Measurements from ENCODE around the gene MOB3A. TPM values are rescaled to one million over a fixed set of nuclear protein-coding genes. Genes with fewer than 3 reads are reported as not detected.
"Not testable (repeated sequence)": the region's sequence is repeated elsewhere in the genome, so short reads cannot be mapped to it uniquely, and the experiment has no call there.

MOB3A gene
- total RNA-seq, 1 donor from 2014 or later, result 161 TPM

- H3K27ac Mint-ChIP-seq; DNase-seq (ENCODE audit: low spot score); H3K9me3 Mint-ChIP-seq; H3K4me3 Mint-ChIP-seq; H3K27me3 Mint-ChIP-seq (ENCODE audit: insufficient read depth); H3K4me1 Mint-ChIP-seq (ENCODE audit: low read depth); intact Hi-C loops (cut with micrococcal nuclease): not testable (repeated sequence)
- H3K36me3 Mint-ChIP-seq (ENCODE audit: low read depth), result peaks cover 12% of the 10 kb centered on the region
Measured at GRCh38 chr19:2131012-2131975, 35.2 kb upstream of the MOB3A start.

GRCh38 chr19:2129892-2130770, 34.0 kb upstream of the MOB3A start:
- no peaks in the 10 kb centered on the region for H3K4me1 Mint-ChIP-seq (ENCODE audit: low read depth)
- no peak for DNase-seq (ENCODE audit: low spot score)
- intact Hi-C loops (cut with micrococcal nuclease), result no loop called here
- H3K27me3 Mint-ChIP-seq (ENCODE audit: insufficient read depth), result no peaks in the 10 kb centered on the region
- no peak overlapping the region for H3K27ac Mint-ChIP-seq
- H3K36me3 Mint-ChIP-seq (ENCODE audit: low read depth), result peaks cover 11% of the 10 kb centered on the region
- H3K9me3 Mint-ChIP-seq, result no peaks in the 10 kb centered on the region
- no peak overlapping the region for H3K4me3 Mint-ChIP-seq

- H3K4me3 Mint-ChIP-seq, result no peak overlapping the region
- no peaks in the 10 kb centered on the region for H3K9me3 Mint-ChIP-seq
- peaks cover 11% of the 10 kb centered on the region for H3K36me3 Mint-ChIP-seq (ENCODE audit: low read depth)
- no peak for DNase-seq (ENCODE audit: low spot score)
- intact Hi-C loops (cut with micrococcal nuclease), result no loop called here
- no peaks in the 10 kb centered on the region for H3K27me3 Mint-ChIP-seq (ENCODE audit: insufficient read depth)
- no peak overlapping the region for H3K27ac Mint-ChIP-seq
- no peaks in the 10 kb centered on the region for H3K4me1 Mint-ChIP-seq (ENCODE audit: low read depth)
Measured at GRCh38 chr19:2129486-2129885, 33.4 kb upstream of the MOB3A start.

- no peaks in the 10 kb centered on the region for H3K27me3 Mint-ChIP-seq (ENCODE audit: insufficient read depth)
- H3K9me3 Mint-ChIP-seq, result no peaks in the 10 kb centered on the region
- no peak for DNase-seq (ENCODE audit: low spot score)
- no peaks in the 10 kb centered on the region for H3K4me1 Mint-ChIP-seq (ENCODE audit: low read depth)
- no peak overlapping the region for H3K27ac Mint-ChIP-seq
- H3K36me3 Mint-ChIP-seq (ENCODE audit: low read depth), result peaks cover 11% of the 10 kb centered on the region
- intact Hi-C loops (cut with micrococcal nuclease), result no loop called here
- no peak overlapping the region for H3K4me3 Mint-ChIP-seq
Measured at GRCh38 chr19:2129022-2129421, 32.9 kb upstream of the MOB3A start.

GRCh38 chr19:2128252-2128651, 32.1 kb upstream of the MOB3A start:
- not testable (repeated sequence) for H3K36me3 Mint-ChIP-seq (ENCODE audit: low read depth); H3K27me3 Mint-ChIP-seq (ENCODE audit: insufficient read depth)

GRCh38 chr19:2127758-2128157, 31.6 kb upstream of the MOB3A start:
- Mint-ChIP-seq H3K27me3 (ENCODE audit: insufficient read depth) (no peaks in the 10 kb centered on the region), H3K36me3 (ENCODE audit: low read depth) (peaks cover 8% of the 10 kb centered on the region), H3K4me3 (no peak overlapping the region), H3K4me1 (ENCODE audit: low read depth) (no peaks in the 10 kb centered on the region), H3K27ac (no peak overlapping the region), H3K9me3 (no peaks in the 10 kb centered on the region)
- DNase-seq (ENCODE audit: low spot score), result no peak
- intact Hi-C loops (cut with micrococcal nuclease), result no loop called here

More at GRCh38 chr19:2128252-2128651, 32.1 kb upstream of the MOB3A start:
- H3K4me1 Mint-ChIP-seq (ENCODE audit: low read depth); intact Hi-C loops (cut with micrococcal nuclease); H3K27ac Mint-ChIP-seq; H3K4me3 Mint-ChIP-seq; H3K9me3 Mint-ChIP-seq; DNase-seq (ENCODE audit: low spot score): not testable (repeated sequence)

GRCh38 chr19:2126879-2127518, 30.9 kb upstream of the MOB3A start:
- intact Hi-C loops (cut with micrococcal nuclease), result no loop called here
- no peak overlapping the region for H3K27ac Mint-ChIP-seq
- no peaks in the 10 kb centered on the region for H3K4me1 Mint-ChIP-seq (ENCODE audit: low read depth)
- H3K27me3 Mint-ChIP-seq (ENCODE audit: insufficient read depth), result no peaks in the 10 kb centered on the region
- H3K9me3 Mint-ChIP-seq, result no peaks in the 10 kb centered on the region
- no peak for DNase-seq (ENCODE audit: low spot score)
- peaks cover 5% of the 10 kb centered on the region for H3K36me3 Mint-ChIP-seq (ENCODE audit: low read depth)
- no peak overlapping the region for H3K4me3 Mint-ChIP-seq

- H3K9me3 Mint-ChIP-seq, result no peaks in the 10 kb centered on the region
- no peak overlapping the region for H3K4me3 Mint-ChIP-seq
- no peaks in the 10 kb centered on the region for H3K4me1 Mint-ChIP-seq (ENCODE audit: low read depth)
- no peak overlapping the region for H3K27ac Mint-ChIP-seq
- no peaks in the 10 kb centered on the region for H3K27me3 Mint-ChIP-seq (ENCODE audit: insufficient read depth)
- no peak for DNase-seq (ENCODE audit: low spot score)
- H3K36me3 Mint-ChIP-seq (ENCODE audit: low read depth), result peaks cover 17% of the 10 kb centered on the region
- intact Hi-C loops (cut with micrococcal nuclease), result no loop called here
Measured at GRCh38 chr19:2123682-2124387, 27.7 kb upstream of the MOB3A start.

- intact Hi-C loops (cut with micrococcal nuclease), result no loop called here
- no peak for DNase-seq (ENCODE audit: low spot score)
- Mint-ChIP-seq H3K27ac (no peak overlapping the region), H3K4me1 (ENCODE audit: low read depth) (no peaks in the 10 kb centered on the region), H3K27me3 (ENCODE audit: insufficient read depth) (no peaks in the 10 kb centered on the region), H3K9me3 (no peaks in the 10 kb centered on the region), H3K36me3 (ENCODE audit: low read depth) (peaks cover 24% of the 10 kb centered on the region), H3K4me3 (no peak overlapping the region)
Measured at GRCh38 chr19:2122982-2123381, 26.9 kb upstream of the MOB3A start.

GRCh38 chr19:2122251-2122650, 26.1 kb upstream of the MOB3A start:
- no peak overlapping the region for H3K4me3 Mint-ChIP-seq
- H3K4me1 Mint-ChIP-seq (ENCODE audit: low read depth), result no peaks in the 10 kb centered on the region
- no peak overlapping the region for H3K27ac Mint-ChIP-seq
- H3K36me3 Mint-ChIP-seq (ENCODE audit: low read depth), result peaks cover 26% of the 10 kb centered on the region
- no peaks in the 10 kb centered on the region for H3K9me3 Mint-ChIP-seq
- no peaks in the 10 kb centered on the region for H3K27me3 Mint-ChIP-seq (ENCODE audit: insufficient read depth)
- DNase-seq (ENCODE audit: low spot score), result no peak
- intact Hi-C loops (cut with micrococcal nuclease), result no loop called here

GRCh38 chr19:2121416-2122051, 25.4 kb upstream of the MOB3A start:
- intact Hi-C loops (cut with micrococcal nuclease), result no loop called here
- Mint-ChIP-seq H3K36me3 (ENCODE audit: low read depth) (peaks cover 26% of the 10 kb centered on the region), H3K27ac (no peak overlapping the region)

GRCh38 chr19:2120821-2121220, 24.7 kb upstream of the MOB3A start:
- Mint-ChIP-seq H3K4me3 (no peak overlapping the region), H3K36me3 (ENCODE audit: low read depth) (peaks cover 27% of the 10 kb centered on the region), H3K27me3 (ENCODE audit: insufficient read depth) (no peaks in the 10 kb centered on the region), H3K4me1 (ENCODE audit: low read depth) (no peaks in the 10 kb centered on the region), H3K27ac (no peak overlapping the region), H3K9me3 (no peaks in the 10 kb centered on the region)
- no peak for DNase-seq (ENCODE audit: low spot score)
- intact Hi-C loops (cut with micrococcal nuclease), result no loop called here

More at GRCh38 chr19:2121416-2122051, 25.4 kb upstream of the MOB3A start:
- no peaks in the 10 kb centered on the region for H3K27me3 Mint-ChIP-seq (ENCODE audit: insufficient read depth)
- DNase-seq (ENCODE audit: low spot score), result no peak
- no peaks in the 10 kb centered on the region for H3K4me1 Mint-ChIP-seq (ENCODE audit: low read depth)
- H3K4me3 Mint-ChIP-seq, result no peak overlapping the region
- H3K9me3 Mint-ChIP-seq, result no peaks in the 10 kb centered on the region

Data from activated T-helper 1 cell treated with anti-CD3 and anti-CD28 coated beads, Interleukin-12 subunit alpha, Interleukin-12 subunit beta, Interleukin-2, Interleukin-4 antibody, amounts not matched to agents 30 ng/mL and 10 ng/mL and 1 ng/mL, durations not matched to agents 14 hours and 24 hours and 36 hours (primary cell).